Measurements from ENCODE around the gene RAMACL.

RAMACL gene

DNA sequence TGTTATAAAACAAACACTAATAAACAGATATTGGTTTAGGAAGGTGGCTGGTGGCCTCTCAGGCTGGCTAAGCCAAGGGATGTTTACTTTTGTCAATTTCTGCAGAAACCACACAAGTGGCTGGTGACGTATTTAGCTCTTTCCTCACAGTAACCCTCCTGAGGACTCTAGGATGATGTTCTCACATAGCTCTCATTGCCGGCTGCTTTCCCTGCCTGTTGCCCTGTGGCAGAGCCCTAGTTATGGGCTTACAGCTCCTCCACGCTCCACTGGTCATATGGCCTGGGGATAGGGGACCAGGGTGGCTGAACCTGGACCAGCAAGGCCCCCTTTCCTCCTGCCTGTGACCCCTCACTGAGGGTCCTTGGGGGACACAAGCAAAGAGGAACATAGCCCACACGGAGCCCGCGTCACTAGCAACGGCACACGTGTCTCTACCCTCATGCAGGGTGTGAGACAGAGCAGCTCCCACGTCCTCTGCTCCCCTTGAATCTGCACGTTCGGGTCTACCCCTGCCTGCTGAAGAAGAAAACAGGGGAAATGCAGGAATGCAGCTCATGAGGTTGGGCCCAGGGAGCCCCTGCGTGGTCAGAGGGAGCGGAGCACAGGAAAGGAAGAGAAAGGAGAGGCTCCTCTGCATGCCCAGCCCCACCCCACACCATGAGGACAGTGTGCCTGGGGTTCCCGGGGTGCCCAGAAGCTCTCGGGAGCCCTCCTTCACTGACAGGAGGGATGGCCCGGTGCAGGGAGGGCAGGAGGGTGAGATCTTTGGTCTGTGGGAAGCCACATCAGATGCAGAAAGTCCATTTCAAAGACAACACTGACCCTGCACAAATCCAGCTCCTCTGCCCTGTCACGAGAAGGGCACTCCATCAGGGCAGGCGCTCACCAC is 13.9 kb downstream of the RAMACL start:
- no peak for DNase-seq

DNA sequence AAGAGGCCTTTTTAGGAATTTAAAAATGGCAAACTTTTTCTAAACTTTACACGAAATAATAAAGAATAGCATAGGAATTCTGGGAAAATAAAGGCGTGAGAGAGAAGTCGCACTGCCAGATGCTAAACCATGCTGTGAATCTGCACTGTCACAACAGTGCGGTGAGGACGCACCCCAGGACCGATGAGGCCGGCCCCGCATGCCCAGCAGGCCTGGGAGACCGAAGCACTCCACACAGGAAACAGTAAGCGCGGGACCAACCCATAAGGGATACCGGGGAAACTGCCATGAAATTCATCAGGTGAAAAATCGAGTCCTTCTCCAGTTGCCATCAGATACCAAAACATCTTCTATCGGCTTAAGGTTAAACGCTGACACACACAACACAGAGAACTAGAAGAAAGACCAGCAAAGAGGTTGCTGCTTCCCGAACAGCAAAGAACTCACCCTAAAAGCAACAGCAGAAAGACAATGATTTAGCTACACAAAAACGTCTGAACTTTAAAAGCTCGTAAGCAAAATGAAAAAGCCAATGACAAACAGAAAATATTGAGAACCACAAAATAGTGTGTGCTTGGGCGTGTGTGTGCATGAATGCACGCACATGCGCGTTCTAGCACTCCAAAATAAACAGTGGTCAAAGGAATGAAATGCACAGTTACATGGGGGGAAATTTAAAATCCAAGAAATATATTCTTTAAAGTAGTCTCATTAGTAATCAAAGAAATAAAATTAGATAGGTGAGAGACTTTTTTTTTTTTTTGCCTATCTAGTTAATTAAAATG is 15.4 kb downstream of the RAMACL start:
- no peak for DNase-seq

DNA sequence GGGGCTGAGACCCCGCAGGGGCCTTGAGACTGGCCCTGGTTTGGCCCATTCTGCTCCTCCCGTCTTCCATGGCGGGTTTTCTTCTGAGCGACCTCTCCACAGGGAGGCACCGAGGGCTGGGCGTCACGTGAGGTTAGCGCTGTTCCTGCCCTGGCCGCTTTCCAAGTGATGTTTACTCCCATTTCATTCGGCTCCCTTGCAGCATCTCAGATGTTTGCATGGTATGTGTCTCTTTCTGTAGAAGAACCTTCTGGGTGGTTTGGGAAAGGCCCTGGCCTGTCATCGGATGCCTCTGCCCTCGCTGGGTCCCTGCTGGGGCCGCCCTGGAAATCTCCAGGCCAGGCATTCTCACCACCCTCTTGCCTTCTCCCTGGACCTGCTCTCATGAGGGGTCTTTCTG is 17.3 kb downstream of the RAMACL start:
- DNase-seq: no peak

DNA sequence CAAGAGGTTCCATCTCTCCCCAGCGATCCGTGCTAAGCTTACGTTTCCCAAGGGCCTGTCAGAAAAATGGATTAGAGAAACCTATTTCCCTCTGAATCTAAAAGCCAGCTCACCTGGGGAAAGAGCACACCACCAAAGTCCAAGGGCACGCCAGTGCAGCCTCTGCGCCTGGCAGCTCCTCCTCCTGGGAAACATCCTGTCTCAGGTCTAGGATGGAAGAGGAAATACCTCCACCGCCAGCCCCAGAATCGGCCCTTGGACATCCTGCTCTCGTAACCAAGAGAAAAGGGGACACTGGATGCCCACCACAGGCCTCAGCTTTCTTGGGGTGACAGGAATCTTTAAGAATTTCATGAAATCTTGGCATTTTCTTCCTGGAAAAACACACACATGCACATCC is 18.7 kb downstream of the RAMACL start:
- DNase-seq: no peak

DNA sequence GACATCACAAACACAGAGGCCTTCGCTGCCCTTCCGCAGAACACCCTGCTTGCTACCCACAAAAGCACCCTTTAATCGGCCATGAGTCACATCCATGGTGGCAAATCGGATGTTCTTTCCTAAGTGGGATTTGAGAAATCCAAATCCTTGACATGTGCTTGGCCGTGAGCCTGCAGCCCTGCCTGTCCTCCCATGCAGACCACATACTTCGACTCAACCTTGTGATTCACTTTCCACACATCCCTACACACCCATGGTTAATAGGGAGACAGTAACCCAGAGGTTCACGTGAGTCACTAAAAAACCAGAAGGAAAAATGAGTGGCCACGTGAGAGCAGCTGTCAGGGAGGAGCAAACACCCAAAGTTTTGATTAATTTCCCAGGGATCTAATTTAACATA is 19.4 kb downstream of the RAMACL start:
- no peak for DNase-seq

DNA sequence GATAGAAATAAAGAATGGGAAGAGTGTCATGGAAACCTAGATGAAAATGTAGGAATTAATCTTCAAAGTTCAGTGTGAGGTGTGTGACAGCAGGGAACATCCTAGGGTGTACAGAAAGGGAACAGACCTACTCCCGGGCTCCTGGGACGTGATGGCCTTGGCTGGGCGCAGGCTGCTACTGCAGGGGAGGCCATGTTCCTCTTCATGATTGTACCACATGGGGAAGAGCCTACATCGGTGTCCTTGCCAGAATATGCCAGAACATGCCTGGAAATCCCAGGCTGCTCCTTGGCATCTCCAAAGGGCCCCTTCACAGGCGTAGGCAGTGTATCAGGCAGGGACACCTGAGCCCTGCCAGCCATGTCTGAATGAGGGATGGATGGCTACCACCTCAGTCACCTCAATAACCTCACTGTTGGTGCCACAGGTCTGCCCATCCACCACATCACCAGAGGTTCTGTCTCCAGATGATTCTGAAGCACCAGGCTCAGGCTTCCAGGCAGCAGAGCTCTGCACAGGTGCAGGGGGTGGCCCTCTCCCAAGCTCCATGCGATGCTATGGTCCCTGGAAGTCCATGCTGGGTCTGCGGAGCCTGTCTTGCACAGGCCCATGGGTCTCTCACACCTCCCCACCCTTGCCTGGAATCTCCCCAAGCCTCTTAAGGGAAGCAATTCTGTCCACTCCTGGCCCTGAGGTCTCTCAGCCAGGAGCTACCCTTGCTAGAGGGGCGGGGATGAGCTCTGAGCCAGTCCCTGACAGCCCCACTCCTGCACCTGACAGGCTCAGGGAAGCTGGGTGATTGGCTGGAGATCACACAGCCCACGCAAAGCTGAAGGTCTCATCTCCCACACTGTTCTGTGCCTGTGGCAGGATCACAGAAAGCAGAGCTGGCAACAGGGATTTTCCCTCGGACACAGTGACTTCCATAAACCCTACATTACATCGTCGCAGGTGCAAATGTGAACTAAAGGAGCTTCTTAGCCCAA is 20.2 kb downstream of the RAMACL start:
- DNase-seq: no peak

DNA sequence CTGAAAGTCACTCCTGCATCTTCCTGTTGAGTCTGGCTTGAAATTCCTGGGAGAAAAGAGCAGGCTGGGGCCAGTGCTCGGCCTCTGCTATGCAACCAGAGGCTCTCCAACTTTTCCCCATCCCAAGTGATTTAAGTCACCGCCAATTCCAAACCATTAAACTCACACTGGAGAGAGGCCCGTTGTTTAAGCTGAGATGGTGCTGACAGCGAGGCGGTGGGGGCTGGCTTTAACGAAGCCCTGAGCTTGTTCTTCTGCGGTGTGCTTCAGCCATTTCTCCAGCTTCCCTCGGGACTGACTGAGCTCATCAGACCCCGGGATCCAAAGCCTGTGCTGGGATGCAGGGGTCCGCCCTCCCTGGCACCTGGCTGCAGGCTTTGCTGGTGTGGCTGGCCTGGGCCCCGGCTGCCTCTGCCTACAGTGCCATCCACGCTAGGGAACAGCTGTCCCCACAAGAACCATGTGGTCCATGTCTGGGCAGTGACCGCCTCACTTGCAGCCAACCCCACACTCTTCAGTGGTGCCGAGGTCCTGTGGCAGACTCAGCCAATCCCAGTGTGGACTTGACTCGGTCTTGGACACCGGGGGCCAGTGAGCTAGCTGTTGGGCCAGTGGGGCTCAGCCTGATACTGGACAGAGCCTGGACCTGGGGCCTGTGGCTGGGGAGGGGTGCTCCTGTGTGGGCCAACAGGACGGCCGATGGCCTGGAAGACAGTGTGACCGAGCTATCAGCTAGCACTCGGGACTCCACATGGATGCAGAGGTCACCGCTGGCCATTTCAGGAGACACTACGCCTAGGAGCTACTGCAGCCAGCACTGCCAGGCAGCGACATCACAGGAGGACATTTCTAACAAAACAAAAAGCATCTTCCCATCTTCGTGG is 21.2 kb downstream of the RAMACL start:
- DNase-seq: no peak

DNA sequence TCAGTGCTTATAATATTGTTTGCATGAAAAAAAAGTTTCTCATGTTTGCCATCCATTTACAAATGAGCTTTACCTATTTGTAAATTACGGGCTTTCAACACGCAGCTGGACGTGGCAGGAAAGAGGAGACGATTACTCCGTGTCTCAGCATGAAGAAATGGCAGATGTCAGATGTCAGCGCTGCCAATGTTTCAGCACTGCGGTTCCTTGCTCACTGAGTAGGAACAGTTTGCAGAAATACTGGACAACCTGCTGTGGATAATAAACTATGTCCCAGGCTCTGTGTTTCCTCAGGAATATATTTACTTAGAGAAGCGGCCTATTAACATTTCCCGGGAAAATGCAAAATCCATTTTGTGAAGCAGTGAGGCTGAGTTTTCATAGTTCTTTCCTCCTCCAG is 22.7 kb downstream of the RAMACL start:
- no peak for DNase-seq

DNA sequence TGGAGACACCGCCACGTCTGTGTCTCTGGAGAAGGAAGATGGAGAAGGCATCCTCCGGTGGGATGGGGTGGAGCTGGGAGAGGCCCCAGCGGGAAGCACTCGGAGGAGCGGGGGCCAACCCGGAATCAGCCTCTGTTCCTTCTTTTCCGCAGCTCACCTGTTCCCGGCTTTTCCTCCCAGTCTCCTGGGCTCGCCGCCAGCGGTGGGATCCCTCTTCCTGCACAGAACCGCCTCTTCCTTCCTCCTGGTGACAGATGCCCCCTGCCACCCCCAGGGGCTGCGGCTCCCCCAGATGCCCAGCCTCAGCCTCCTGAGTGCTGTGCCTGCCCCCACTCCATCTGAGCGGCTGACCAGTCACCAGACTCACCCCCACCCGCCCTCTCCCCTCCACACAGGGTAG is 23.3 kb downstream of the RAMACL start:
- no peak for DNase-seq

DNA sequence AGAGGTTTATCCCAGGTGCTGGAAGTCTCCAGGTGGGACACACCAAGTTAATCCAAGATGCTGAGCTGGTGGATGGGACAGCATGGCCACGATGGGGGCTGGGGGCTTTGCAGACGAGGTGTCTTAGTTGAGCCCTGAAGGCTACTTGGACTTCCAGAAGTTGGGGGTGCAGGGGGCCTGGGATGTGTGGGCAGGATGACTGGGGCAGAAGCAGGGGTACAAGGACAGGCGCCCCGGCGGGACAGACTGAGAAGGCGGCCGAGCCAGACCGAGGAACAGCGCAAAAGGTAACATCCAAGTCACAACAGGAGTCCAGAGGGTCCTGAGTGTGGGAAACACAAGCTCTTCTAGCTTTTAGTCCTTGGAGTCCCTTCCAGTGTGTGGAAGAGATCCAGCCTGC is 23.8 kb downstream of the RAMACL start:
- DNase-seq: no peak

DNA sequence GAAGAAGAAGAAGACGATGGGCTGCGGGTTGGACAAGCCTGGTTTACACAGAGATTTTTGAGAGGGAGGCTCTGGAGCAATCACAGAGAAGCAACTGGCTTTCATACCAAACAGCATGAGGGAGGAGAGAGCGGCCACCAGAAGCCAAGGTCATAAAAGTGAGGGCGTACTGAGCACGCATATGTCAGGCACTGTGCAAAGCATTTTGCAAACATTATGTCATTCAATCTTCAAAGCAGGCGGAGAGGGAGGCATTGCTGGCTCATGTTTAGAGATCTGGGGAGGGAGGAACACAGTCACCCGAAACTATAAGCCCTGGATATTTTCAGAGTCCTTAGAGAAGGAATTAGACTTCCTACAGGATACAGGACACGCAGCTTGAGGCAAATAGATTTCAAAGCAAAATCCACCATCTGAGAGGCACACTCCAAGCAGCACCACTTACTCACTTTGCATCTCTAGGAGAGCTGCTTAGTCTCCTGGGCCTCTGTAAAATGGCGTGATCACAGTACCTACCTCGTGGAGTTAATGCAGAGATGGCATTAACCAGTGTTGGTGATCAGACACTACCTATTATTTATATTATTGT is 24.6 kb downstream of the RAMACL start:
- no peak for DNase-seq

DNA sequence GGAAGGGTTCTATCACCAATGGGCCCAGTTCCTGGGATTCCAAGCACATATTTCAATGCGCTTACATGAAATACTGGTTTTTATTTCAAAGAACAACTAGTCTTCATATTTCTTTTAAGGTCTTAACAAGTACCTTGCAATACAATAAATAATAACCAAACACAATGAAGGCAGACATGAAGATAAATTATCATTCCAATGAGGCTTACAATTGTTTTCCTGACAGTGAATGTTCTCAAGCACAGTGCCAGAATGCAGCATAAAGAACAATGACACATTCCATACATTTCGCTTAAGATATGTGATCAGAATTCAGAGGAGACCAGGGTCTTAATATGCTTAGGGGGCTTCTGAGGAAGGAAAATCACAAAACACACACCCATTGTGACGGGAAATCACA is 26.3 kb downstream of the RAMACL start:
- no peak for DNase-seq

DNA sequence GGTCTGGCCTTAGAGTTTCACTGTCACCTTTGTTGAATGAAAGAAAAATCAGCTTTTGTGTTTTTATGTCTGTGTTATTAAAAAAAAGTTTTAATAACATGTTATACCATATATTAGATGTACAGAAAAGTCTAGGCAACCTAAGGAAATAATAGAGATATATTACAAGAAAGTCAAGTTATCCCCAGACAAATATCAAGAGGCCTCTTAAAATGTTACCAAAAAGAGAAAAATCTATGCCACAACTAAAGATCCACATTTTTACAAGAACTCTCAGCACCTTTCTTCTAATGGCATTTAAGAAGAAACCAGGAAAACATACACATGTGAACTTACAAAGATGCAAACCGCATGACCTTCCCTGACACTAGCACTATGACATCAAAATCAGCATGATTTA is 26.8 kb downstream of the RAMACL start:
- no peak for DNase-seq

DNA sequence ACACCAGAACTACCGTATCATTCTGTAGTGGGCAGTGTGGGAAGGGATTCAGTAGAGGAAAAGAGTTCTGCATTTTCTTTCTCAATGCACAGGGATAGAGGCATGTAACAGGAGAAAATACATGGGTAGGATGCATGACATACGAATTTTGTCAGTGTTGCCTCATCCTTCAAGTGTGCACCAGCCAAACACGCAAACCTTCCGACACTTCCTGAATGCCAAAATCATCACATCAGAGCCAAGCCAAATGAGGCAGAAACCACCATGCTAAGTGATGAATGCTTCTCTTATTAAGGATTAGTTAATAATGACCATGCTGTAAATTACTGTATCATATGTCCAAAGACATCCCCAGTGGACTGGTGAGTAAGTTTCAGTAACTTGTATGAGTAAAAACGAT is 27.3 kb downstream of the RAMACL start:
- DNase-seq: no peak

DNA sequence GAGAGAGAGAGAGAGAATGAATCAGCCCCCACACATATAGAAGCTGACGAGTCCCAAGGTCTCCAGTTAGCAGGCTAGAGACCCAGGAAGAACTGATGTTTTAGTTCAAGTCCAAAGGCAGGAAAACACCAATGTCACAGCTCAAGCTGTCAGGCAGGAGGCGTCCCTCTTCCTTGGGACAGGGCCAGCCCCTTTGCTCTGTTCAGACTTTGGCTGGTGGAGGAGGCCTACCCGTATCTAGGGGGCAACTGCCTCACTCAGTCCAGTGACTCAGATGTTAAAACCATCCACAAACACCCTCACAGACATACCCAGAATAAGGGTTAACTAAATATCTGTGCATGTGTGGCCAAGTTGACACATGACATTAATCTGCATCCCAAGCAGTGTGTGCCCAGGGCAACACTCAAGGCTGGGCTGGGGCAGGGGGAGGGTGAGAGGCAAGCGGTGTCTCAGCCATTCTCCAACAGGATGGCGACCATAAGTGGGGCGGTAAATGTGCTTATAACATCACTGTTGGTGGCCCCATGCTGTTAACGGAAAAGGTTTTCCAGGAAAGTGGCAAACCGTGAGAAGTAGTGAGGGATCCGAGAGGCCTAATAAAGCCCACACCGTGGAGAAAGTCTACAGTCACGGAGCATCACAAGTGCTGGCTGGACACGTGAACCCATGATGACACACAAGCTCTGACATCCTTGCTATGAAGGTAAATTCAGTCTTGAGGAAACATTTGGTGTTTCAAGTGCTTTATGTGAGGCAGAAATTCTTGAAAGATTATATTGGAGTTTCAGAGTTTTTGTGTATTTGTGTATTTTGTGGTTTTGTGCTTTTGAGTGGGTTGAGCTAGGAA is 28.1 kb downstream of the RAMACL start:
- no peak for DNase-seq

DNA sequence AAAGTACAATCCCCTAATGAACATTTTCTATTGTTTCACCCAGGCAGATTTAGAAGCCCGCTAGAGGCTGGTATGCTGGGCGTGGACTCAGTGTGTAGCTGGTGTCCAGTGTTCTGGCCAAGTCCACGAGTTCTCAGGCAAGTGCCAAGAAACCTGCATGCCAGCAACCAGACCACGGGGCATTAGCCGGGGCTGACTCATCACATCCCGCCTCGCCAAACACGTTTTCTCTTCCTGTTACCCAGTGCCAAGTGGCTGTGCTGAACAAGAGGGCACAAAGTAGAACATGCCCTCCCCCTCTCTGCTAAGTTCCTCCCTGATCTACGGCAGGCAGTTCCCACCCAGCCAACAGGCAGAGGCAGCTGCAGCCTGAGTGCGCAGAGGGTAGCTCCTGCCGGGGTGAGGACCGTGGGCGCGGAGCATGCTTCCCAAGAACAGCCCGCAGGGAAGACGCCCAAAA is 29.6 kb downstream of the RAMACL start:
- no peak for DNase-seq

DNA sequence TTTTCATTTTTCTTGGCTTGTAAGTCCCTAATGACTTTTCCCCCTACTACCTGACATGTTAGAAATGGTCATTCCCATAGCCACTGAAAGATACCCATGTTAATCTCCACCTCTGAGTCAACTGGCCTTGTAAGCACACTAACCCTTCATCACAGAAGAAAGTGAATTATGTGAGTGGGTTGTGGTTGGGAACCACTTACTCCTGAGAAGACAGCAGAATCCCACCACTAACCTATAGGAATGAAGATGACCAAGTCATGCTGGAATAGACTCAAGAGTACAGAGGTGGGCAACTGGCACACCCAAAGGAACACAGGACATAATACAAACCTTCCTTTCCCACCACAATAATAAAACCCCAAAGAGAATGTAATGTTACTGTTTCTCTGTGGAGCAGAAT is 30.1 kb downstream of the RAMACL start:
- DNase-seq: no peak

DNA sequence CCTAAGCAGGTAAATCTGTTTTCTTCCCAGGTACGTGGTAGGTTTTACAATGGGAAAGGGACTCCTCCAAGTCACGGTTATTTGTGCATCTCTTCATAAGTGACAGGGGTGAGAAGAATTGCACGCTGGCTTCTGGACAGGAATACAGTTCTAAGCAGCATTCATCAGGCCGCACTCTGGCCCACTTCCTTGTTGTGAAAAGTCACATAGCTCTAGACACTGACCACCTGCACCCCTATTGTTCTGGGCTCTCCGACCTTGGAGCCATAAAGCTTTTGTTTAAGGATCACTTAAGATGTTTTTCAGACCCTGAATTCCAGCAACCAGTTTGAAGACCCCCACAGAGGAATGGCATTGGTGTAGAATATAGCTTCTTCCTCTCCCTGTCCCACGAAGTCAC is 31.4 kb downstream of the RAMACL start:
- DNase-seq: no peak

DNA sequence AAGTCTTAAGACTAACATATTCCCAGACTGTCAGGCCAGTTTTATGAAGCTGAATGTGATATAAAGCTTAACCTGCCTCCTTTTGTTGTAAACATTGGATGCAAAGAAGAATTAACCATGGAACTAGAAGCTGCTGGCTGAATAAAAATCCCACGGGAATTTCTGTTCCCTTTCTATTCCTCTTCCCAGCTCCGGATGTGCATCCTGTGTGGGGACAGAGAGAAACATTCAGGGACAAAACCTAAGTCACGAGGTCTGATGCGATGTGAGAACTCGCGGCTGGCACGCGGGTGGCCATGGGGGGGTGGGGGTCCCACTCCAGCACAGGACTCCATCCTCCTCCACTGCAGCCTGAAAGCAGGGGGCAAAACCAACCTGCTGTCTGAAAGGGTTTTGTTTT is 32.2 kb downstream of the RAMACL start:
- DNase-seq: no peak

DNA sequence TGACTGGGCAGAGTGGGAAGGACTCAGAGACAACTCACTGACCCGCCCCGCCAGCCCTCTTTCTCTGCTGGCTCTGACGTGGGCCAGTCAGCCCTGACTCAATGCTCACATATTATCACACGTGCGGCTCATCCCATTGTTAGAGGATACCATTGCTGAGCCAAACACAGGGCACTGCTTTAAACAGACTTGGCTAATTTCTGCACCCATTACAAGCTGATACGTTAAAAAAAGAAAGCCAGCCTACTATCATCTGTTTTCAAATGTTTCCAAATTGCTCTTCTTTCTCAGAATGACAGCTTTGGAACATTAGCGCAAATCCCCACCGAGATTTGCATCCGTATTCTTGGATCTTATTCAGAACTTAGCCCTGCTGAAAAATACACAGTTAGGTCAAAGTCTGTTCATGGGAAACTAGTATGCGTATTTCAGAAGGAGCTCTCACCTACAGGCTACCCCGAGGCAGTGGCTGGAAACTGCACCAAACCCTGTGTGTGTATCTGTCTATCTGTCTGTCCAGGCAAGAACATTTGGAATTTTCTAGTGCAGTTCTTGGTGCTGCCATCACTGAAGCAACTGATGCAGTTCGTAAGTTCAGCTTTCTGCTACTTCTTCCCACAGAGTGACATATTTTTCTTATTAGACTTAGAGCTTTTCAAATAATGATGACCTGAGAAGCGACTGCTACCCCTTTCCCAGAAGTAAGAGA is 32.8 kb downstream of the RAMACL start:
- no peak for DNase-seq
